GM12865 (cell line): ENCODE measurements around the gene PDE4D.

Source experiments
- DNase-seq: peaks from one replicate; pipeline ENCODE4 v3.0.0; 2010; ENCODE audit warnings: low read depth
- H3K4me3 ChIP-seq: 2 replicates; pipeline ENCODE4 v1.5.1; 2011; ENCODE audit warnings: mild to moderate bottlenecking, low read depth, low read length, control low read depth
- CTCF ChIP-seq: IDR thresholded peaks from 2 replicates; pipeline ENCODE4 v1.5.1; 2011; ENCODE audit warnings: low read length, control low read depth, low read depth, inconsistent platforms; ENCODE audit not compliant: insufficient read depth; ENCODE audit errors: missing control alignments

PDE4D gene

DNA sequence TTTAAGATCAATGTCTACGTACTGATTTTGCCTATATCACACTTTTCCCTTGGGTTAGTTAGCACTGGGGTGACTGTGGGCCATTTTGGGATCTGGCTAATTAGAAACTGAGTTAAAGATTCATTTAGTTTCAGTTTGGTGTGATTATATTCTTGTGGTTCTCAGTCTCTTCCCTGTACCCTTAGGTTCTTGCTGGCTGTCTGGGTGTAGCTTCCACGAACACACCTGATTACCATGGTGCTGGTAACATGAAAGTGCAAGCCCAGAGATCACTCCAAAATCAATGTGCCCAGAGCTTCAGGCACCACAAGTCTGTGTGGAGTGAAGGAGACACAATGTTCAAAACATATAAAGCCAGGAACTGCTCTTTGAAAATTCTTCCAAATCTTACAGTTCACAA is 248.1 kb downstream of the PDE4D start:
- no peak for DNase-seq
- TF ChIP-seq CTCF: no peak
- no peak overlapping the region for H3K4me3 ChIP-seq

DNA sequence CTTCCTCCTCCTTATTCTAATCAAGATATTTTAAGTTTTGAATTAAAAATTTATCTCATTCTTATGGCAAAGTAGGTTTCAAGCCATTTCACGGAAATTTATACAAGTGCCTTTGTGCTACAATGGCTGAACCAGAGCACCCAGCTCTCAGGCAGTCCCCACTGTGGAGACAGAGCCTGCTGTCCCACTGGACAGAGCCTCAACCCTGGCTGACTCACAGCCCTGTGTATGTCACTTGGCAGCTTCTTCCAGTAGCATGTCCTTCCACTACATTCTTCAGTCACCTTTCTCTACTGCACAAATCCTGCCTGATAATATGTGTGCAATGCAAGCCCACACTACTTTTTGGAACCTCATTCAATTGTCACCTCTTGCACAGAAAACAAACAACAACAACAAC is 253.1 kb downstream of the PDE4D start:
- TF ChIP-seq CTCF: no peak
- no peak overlapping the region for H3K4me3 ChIP-seq
- DNase-seq: no peak

GRCh38 chr5:59637884-59638580 is 255.5 kb downstream of the PDE4D start:
- no peak for DNase-seq
- H3K4me3 ChIP-seq: no peak overlapping the region
- no peak for TF ChIP-seq CTCF

GRCh38 chr5:59629561-59629960 is 264.0 kb downstream of the PDE4D start:
- H3K4me3 ChIP-seq: no peak overlapping the region
- no peak for TF ChIP-seq CTCF
- no peak for DNase-seq

DNA sequence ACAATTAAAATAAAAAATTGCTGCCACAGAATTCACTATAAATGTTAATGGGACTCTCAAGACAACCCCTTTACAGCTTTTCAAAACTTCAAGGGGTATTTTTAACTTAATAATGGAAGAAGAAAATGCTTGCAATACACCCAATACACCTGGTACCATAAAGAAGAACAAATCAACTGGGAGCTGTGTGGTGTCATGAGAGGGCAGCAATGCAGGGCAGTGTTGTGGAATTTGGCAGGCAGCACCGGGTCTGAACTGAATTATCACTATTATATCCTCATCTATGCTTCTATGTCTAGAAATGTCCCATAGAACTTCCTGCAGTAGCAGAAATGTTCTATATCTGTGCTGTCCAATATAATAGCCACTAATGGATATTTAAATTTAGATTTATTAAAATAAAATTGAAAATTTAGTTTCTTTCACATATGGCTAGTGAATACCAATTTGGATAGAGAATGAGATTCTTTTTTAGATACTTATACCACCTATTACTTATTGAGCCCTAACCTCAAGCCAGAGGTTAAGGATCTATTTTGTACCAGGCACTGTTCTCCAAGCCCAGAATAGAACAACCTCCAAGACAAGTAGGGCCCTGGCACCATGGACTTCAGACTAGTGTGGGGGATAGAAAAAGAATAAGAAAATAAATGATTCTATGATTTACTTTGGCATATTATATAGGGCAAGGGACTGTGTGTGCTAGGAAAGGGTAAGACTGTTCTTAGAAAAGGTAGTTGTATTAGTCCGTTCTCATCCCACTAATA is 265.3 kb downstream of the PDE4D start:
- no peak for DNase-seq
- no peak overlapping the region for H3K4me3 ChIP-seq
- TF ChIP-seq CTCF: no peak

- H3K4me3 ChIP-seq: no peak overlapping the region
- TF ChIP-seq CTCF: no peak
- no peak for DNase-seq
Measured at GRCh38 chr5:59624898-59625297, 268.6 kb downstream of the PDE4D start.
